C1 segment of cervical spinal cord (tissue), 14 donors: ENCODE data around the gene YJU2.

Experiments used
- DNase-seq, 14 donors: peaks; one replicate each; lab custom pipeline; 2025; lab: John Stamatoyannopoulos, UW

The YJU2 gene

DNA sequence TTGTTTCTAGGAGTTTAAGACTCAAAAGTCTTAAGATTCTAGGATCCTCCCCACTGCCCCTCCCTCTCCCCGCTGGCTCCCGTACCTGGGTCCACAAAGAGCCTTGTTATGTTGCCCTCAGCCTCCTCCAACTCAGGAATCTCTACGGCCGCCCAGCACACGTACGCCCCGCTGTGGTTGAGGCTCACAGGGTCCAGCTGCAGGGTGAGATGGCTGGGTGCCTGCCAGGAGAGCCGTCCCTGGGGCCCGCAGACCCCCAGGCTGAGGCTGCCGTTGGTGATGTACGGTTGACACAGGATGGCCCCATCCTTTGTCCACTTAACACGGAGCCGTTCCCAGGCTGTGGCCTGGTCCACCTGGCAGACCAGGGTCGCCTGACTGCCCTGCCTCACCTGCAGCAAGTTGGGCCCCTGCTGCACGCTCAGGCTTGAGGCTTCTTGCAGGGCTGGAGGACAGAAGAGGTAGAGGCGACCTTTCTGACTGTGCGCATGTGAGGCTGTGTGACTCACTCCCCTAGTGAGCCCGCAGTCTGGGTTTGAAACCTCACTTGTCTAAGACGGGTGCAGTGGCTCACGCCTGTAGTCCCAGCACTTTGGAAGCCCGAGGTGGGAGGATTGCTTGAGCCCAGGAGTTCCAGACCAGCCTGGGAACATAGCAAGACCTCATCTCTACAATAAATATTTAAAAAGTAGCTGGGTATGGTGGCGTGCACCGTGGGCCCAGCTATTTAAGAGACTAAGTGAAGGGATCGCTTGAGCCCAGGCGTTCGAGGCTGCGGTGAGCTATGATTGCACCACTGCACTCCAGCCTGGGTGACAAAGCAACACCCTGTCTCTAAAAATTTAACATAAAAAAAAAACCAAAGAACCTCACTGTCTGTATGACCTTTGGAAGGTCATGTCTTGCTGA is 51.3 kb downstream of the YJU2 start:
- no peak for DNase-seq

DNA sequence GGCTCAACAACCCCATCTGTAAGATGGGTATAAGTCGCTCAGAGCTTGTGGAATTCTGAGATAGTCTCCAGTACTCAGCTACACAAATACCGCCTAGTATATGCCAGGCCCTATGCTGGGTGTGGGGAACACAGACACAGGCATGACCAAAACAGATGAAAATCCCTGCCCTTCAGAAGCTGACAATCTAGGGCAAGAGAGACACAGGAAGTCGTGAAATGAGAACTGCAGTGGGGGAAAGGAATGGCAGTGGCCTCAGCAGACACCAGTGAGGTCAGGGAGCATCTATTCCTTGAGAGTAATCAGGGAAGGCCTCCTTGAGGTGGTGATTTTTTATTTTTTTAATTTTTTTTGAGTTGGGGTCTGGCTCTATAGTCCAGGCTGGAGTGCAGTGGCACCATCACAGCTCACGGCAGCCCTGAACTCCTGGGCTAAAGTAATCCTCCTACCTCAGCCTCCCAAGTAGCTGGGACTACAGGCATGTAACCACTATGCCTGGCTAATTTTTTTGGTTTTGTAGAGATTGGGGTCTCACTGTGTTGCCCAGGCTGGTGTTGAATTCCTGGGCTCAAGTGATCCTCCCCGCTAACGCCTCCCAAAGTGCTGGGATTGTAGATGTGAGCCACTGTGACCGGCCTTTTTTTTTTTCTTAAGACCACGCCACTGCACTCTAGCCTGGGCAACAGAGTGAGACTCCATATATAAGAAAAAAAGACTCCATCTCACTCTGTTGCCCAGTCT is 52.1 kb downstream of the YJU2 start:
- no peak for DNase-seq

DNA sequence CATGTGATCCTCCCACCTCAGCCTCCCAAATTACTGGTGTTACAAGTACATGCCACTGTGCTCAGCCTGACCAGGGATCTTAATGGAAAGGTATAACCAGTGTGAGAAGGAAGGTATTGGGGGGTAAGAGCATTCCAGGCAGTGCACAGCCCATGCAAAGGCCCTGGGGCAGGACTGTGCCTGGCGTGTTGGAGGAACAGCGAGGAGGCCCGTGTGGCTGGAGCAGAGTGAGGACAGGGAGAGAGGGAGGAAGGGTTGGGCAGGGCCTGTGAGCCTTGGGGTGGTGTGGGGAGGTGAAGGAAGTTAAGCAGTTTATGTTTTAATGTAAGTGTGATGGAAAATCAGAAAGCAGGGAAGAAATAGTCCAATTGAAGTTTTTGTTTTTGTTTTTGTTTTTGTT is 53.7 kb downstream of the YJU2 start:
- no peak for DNase-seq

- no peak for DNase-seq
Measured at GRCh38 chr19:4301590-4302242, 54.8 kb downstream of the YJU2 start.

DNA sequence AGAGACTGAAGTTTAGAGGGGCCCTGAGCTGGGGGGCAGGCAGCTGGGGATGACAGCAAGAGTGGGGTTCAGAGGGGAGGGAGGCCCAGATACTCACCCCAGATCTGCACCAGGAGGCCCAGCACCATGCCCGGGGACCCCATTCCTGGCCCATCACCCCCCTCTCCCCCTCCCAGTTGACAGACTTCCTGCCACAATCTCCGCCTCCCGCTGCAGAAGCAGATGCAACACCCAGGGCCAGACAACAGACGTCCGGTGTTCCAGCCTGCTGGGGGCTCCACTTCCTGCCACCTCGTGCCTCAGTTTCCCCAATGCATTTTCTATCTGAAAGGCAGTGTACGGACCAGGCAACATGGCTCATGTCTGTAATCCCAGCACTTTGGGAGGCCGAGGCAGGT is 55.4 kb downstream of the YJU2 start, which contains the start of gene TMIGD2:
TMIGD2 (minus strand) TSS at position 147 of the 398 bp plus-strand sequence; CDS start at position 143, 4 bp downstream.
- no peak for DNase-seq

DNA sequence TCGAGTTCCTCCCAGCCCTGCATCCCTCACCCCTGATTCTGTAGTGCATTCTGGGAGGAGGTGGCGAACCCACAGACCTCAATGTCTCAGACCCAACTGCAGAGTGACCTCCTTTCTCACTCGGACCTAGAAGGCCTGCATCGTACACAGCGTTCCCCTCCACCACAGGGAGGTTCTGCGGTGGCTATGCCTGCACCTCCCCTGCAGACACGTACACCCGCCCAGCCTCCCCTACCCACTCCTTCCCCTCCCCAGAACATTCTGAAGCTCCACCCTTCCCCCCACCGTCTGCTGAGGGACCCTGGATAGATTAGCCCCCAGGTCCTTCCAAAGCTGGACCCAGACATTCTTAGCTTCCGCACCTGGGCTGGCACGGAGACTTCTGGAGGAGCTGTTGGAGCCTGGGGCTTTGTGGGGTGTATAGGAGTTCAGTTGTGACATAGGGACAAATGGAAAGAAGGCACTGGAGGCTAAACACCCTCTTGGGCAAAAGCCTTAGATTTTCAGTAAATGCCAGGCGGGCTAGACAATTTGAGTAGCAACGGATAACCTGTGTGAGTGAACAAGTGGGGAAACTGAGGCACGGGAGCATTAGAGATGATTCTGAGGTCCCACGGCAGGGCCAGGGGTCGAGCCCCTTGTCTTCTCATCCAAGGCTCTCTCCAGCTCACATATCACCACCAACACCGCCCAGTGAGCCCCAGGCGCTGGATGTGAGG is 57.1 kb downstream of the YJU2 start:
- no peak for DNase-seq

DNA sequence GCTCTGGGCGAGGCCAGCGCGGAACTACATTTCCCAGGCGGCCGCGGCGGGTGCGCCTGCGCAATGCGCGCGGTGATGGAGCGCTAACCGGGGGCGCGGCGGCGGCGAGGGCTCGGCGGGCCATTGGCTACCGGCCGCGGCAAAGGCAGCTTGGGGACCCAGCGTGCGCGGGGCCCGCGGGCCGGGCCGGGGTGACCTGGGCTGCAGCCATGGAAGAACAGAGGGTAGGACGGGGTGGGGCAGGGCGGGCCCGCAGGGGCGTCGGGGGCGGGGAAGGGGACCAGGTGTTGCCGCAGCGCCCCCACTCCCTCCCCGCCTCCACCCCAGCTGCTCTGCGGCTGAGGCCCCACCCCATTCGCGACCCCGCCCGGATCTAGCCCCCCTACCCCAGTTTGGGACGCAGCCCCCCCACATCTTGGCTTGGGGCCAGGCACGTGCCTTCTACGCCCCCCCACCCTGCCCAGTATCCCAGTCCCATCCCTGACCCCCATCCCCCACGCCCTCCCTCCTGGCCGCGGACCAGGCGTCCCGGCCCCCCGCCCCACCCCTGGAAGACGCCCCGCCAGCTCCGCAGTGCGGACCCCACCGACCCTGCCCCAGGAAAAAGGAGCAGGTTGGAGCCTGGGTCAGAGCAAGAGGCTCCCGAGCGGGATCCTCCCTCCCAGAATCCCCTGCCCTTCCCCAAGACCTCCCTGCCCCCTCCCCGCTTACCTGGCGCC is 57.8 kb downstream of the YJU2 start, which contains the start of gene FSD1:
FSD1 (plus strand) TSS at position 61 of the 719 bp plus-strand sequence; CDS start at position 210, 149 bp downstream.
- peak in 3 of 14 donors; percentile 17 to 34 (median 29) for DNase-seq

DNA sequence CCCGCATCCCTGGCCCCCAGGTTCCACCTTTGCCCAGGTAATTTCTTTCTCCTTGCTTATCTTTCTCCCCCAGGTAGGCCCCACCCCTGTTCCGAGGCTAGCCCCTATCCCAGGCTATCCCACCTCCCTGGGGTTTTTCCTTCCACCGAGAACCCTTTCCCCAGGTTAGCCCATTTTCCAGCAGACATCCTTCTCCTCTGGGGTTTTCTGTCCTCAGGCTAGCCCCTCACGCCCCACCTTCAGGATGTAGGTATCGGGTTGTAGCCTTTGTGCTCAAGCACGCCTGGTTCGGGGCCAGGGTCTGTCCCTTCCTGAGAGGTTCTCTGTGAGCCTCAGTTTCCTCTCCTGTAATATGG is 58.4 kb downstream of the YJU2 start:
- no peak for DNase-seq

DNA sequence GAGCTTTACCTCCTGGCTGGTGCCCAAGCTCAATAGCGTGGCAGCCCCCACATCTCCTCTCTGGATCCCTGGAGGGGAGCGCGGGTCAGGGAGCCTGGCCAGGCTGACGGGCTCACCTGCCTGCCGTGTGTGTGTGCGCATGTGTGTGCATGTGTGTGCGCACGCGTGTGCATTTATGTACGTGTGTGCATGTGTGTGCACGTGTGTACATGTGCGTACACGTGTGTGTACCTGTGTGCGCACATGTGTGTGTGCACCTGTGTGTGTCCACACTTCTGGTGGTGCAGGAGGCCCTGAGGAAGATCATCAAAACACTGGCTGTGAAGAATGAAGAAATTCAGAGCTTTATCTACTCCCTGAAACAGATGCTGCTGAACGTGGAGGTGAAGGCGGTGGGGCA is 58.8 kb downstream of the YJU2 start:
- DNase-seq, result no peak

- no peak for DNase-seq
Measured at GRCh38 chr19:4310247-4311121, 63.6 kb downstream of the YJU2 start.

DNA sequence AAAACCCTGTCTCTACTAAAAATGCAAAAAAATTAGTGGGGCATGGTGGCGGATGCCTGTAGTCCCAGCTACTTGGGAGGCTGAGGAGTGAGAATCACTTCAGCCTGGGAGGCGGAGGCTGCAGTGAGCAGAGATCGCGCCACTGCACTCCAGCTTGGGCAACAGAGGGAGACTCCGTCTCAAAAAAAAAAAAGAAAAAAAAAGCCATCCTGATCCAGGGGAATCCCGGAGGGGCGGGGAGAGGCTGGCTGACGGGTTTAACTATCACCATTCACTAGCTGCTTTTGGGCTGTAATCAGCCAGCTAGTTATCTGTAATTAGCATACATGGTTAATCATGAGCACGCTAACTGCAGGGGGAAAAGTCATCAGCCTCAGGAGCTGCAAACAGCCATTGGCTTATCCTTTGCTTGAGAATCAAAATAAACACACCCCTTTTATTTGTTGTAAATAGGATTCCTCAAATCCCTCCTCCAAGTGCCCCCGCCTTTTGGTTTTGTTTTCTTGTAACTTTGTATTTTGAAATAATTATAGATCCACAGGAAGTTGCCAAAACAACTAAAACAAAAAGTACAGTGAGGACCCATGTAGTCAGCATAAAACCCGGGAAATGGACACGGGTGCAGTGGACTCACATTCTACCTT is 67.1 kb downstream of the YJU2 start:
- DNase-seq, result no peak

- no peak for DNase-seq
Measured at GRCh38 chr19:4316956-4317355, 70.1 kb downstream of the YJU2 start.

DNA sequence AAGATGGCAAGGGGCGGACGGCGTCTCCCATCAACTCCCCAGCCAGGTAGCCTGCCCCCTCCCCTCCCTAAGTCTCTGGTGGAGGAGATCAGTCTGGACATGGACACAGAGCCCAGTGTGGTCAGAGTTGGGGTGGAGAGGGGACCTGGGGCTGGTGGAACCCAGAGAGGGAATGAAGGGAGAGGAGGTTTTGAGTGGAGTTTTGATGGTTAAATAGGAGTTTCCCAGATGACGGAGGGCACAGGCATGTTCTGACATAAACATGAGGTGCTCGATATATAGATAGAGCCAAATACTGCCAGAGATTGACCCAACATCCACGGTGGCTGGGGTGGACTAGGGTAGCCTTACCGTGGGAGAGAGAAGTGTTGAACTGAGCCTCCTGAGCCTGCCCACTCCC is 71.6 kb downstream of the YJU2 start:
- DNase-seq, result no peak
